K562 (cell line): ENCODE measurements around the gene SLC13A3. TPM values are rescaled to one million over a fixed set of nuclear protein-coding genes. Genes with fewer than 3 reads are reported as not detected.
A peak's percentile ranks its signal among the peaks of the same experiment; 100 is the strongest.

ENCODE experiments used
- BRF1 ChIP-seq: IDR thresholded peaks from 3 replicates; pipeline ENCODE4 v1.6.1; 2011; ENCODE audit warnings: borderline replicate concordance, mild to moderate bottlenecking; ENCODE audit not compliant: insufficient read length; ENCODE audit errors: extremely low read depth
- CHCHD3 ChIP-seq: fragments of 250-450 bp; sonication (Bioruptor Pico); IDR thresholded peaks from 2 replicates; pipeline ENCODE4 v2.1.2; 2022; ENCODE audit warnings: mild to moderate bottlenecking
- CTBP1 ChIP-seq: fragments of 450-650 bp; IDR thresholded peaks from 2 replicates; pipeline ENCODE4 v1.6.1; 2016; ENCODE audit warnings: borderline replicate concordance
- DACH1 ChIP-seq: fragments of 450-650 bp; IDR thresholded peaks from 2 replicates; pipeline ENCODE4 v1.6.1; 2018; ENCODE audit not compliant: partially characterized antibody
- ETV1 ChIP-seq: fragments of 450-650 bp; conservative IDR thresholded peaks from 2 replicates; pipeline ENCODE4 v1.6.1; 2016; ENCODE audit warnings: missing genetic modification characterization, control low read depth, low read depth, missing compliant biosample characterization
- HDAC2 ChIP-seq: fragments of 450-650 bp; IDR thresholded peaks from 2 replicates; pipeline ENCODE4 v1.6.1; 2016; ENCODE audit warnings: mild to moderate bottlenecking
- HDGF ChIP-seq: fragments of 450-650 bp; IDR thresholded peaks from 2 replicates; pipeline ENCODE4 v1.6.1; 2016
- RBM25 ChIP-seq: fragments of 200-400 bp; formaldehyde crosslinking; IDR thresholded peaks from 2 replicates; pipeline ENCODE4 v1.6.1; 2018; ENCODE audit warnings: low read length, low read depth, moderate library complexity; ENCODE audit not compliant: severe bottlenecking
- SMARCB1 ChIP-seq: IDR thresholded peaks from 2 replicates; pipeline ENCODE4 v1.6.1; 2011; ENCODE audit warnings: improper control_type of control experiment, low read depth; ENCODE audit not compliant: insufficient read length
- ZBTB17 ChIP-seq: fragments of 450-650 bp; formaldehyde crosslinking; IDR thresholded peaks from 2 replicates; pipeline ENCODE4 v1.4.0; 2020; ENCODE audit warnings: mild to moderate bottlenecking
- ZNF24 ChIP-seq: fragments of 450-650 bp; IDR thresholded peaks from 2 replicates; pipeline ENCODE4 v1.6.1; 2016
- ZNF253 ChIP-seq: fragments of 250-450 bp; sonication (Bioruptor Pico); conservative IDR thresholded peaks from 2 replicates; pipeline ENCODE4 v1.6.1; 2021; ENCODE audit warnings: mild to moderate bottlenecking
- ZNF77 ChIP-seq: fragments of 250-450 bp; sonication (Bioruptor Pico); IDR thresholded peaks from 2 replicates; pipeline ENCODE4 v1.5.0; 2020
- ZNF780A ChIP-seq: fragments of 250-450 bp; sonication (Bioruptor Pico); IDR thresholded peaks from 2 replicates; pipeline ENCODE4 v1.5.0; 2021; ENCODE audit warnings: mild to moderate bottlenecking
- polyA plus RNA-seq, 8 experiments: library from polyadenylated mRNA; depleted of rRNA in 4 of 8; stranded (reverse) in 5 of 8; unstranded in 3 of 8; fragments of >200 nt; fragmentation: Nextera tagmentation in 2 of 8; fragmentation: Illumina TruSeq in 1 of 8; extraction: Ambion mirVana in 2 of 8; extraction: Trizol in 1 of 8; gene quantifications; 2 replicates each; pipeline versions ENCODE4 v1.2.1 to v1.2.3, GENCODE V29; 2011 to 2014; ENCODE audit warnings: inconsistent platforms in 1 of 8, missing spikeins in 1 of 8
- total RNA-seq, 7 experiments: library from RNA; depleted of rRNA in 6 of 7; stranded (reverse); fragments of >200 nt in 6 of 7; fragmentation: Illumina TruSeq in 2 of 7; extraction: Trizol in 2 of 7; gene quantifications; 2 replicates each; pipeline versions ENCODE4 v1.2.1 to v1.2.3, GENCODE V29; 2011 to 2021; ENCODE audit warnings: low replicate concordance in 1 of 7
- TF ChIP-seq, protein P1 (sequence below), 2 experiments: IDR thresholded peaks; 2 replicates each; pipeline ENCODE4 v1.6.1; 2011; ENCODE audit warnings: borderline replicate concordance in 1 of 2, control low read depth in 1 of 2, low read depth in 1 of 2, low read length in 1 of 2, mild to moderate bottlenecking in 1 of 2, mixed read lengths in 1 of 2, moderate library complexity in 1 of 2; ENCODE audit not compliant: insufficient read depth in 1 of 2, insufficient read length in 1 of 2, poor library complexity in 1 of 2, severe bottlenecking in 1 of 2; ENCODE audit errors: extremely low read depth in 1 of 2
- TF ChIP-seq, protein P2 (sequence below): fragments of 250-450 bp; sonication (Bioruptor Pico); IDR thresholded peaks from 2 replicates; pipeline ENCODE4 v1.5.0; 2021; ENCODE audit warnings: mild to moderate bottlenecking, borderline replicate concordance
- TF ChIP-seq, protein P3 (sequence below): fragments of 250-450 bp; sonication (Bioruptor Pico); IDR thresholded peaks from 2 replicates; pipeline ENCODE4 v1.9.0; 2021; ENCODE audit warnings: mild to moderate bottlenecking
- TF ChIP-seq, protein P4 (sequence below): fragments of 450-650 bp; formaldehyde crosslinking; conservative IDR thresholded peaks from 2 replicates; pipeline ENCODE4 v1.4.0; 2022; ENCODE audit warnings: mild to moderate bottlenecking, missing genetic modification characterization
- TF ChIP-seq, protein P5 (sequence below): fragments of 450-650 bp; IDR thresholded peaks from 2 replicates; pipeline ENCODE4 v1.7.1; 2018; ENCODE audit warnings: mild to moderate bottlenecking, low read depth; ENCODE audit not compliant: partially characterized antibody

The SLC13A3 gene
- total and polyA plus RNA-seq, 9 of the 15 experiments (the other 6 are each of a cell fraction or from before 2014, with no cell fraction given): 5.5 to 16.4 (median 8.5) TPM

DNA sequence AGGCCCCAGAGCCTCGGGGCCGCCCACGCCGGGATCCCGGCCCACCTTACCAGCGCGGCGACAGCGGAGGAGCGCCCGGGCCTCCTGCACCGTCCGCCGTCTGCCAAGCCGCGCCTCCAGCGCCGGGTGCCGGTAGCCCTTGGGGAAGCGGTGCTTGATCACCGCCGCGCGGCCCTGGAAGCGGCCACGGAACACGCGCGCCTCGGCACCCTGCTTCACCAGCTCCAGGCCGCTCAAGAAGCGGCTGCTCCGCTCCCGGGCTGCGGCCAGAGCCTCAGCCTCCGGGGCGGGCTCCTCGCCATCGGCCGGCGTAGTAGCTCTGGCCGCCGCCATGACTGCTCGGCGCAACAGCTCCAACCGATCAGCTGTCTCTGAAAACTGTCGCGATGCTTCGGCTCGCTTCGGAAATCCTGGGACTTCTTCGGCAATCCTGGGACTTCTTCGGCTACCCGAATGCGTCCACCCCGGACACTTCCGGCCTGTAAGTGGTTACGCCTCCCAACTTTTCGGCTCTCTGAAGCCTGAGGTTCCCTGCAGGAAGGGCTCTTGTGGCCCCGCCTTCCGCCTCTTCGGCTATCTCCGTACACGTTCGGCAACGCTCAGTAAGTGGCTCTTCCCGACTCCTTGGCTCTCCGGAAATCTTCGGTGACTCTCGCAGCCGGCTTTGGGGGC is 38.0 kb upstream of the SLC13A3 start, which contains the start of gene TP53RK (continued):
- TF ChIP-seq, protein P1, sequence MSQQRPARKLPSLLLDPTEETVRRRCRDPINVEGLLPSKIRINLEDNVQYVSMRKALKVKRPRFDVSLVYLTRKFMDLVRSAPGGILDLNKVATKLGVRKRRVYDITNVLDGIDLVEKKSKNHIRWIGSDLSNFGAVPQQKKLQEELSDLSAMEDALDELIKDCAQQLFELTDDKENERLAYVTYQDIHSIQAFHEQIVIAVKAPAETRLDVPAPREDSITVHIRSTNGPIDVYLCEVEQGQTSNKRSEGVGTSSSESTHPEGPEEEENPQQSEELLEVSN (IDR thresholded peaks at IDR 0.05; ENCODE audit: borderline replicate concordance in 1 of 2, extremely low read depth in 1 of 2, insufficient read depth in 1 of 2, insufficient read length in 1 of 2, low read depth in 1 of 2, low read length in 1 of 2, poor library complexity in 1 of 2, severe bottlenecking in 1 of 2): peak in 1 of 2 experiments; percentile 43
- TF ChIP-seq ZNF24: 0 out of 2 replicates have a peak, but pooled peaks have one; percentile 14
- no peak for TF ChIP-seq SMARCB1
- TF ChIP-seq CHCHD3 (CRISPR knock-in tag): no peak
- no peak for TF ChIP-seq HDGF
- TF ChIP-seq, protein P2, sequence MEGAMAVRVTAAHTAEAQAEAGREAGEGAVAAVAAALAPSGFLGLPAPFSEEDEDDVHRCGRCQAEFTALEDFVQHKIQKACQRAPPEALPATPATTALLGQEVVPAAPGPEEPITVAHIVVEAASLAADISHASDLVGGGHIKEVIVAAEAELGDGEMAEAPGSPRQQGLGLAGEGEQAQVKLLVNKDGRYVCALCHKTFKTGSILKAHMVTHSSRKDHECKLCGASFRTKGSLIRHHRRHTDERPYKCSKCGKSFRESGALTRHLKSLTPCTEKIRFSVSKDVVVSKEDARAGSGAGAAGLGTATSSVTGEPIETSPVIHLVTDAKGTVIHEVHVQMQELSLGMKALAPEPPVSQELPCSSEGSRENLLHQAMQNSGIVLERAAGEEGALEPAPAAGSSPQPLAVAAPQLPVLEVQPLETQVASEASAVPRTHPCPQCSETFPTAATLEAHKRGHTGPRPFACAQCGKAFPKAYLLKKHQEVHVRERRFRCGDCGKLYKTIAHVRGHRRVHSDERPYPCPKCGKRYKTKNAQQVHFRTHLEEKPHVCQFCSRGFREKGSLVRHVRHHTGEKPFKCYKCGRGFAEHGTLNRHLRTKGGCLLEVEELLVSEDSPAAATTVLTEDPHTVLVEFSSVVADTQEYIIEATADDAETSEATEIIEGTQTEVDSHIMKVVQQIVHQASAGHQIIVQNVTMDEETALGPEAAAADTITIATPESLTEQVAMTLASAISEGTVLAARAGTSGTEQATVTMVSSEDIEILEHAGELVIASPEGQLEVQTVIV (CRISPR knock-in tag): no peak
- peak; percentile 96 for TF ChIP-seq DACH1
- TF ChIP-seq RBM25: peak; percentile 19
- no peak for TF ChIP-seq BRF1
- TF ChIP-seq HDAC2: no peak
- TF ChIP-seq, protein P3, sequence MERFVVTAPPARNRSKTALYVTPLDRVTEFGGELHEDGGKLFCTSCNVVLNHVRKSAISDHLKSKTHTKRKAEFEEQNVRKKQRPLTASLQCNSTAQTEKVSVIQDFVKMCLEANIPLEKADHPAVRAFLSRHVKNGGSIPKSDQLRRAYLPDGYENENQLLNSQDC (CRISPR knock-in tag): 0 out of 2 replicates have a peak, but pooled peaks have one; percentile 28
- peak; percentile 52 for TF ChIP-seq CTBP1
- peak; percentile 90 for TF ChIP-seq ZBTB17 (CRISPR knock-in tag)
- TF ChIP-seq, protein P4, sequence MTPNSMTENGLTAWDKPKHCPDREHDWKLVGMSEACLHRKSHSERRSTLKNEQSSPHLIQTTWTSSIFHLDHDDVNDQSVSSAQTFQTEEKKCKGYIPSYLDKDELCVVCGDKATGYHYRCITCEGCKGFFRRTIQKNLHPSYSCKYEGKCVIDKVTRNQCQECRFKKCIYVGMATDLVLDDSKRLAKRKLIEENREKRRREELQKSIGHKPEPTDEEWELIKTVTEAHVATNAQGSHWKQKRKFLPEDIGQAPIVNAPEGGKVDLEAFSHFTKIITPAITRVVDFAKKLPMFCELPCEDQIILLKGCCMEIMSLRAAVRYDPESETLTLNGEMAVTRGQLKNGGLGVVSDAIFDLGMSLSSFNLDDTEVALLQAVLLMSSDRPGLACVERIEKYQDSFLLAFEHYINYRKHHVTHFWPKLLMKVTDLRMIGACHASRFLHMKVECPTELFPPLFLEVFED (CRISPR knock-in tag): no peak
- peak; percentile 62 for TF ChIP-seq ETV1 (tag)
- TF ChIP-seq ZNF780A (CRISPR knock-in tag): no peak
- TF ChIP-seq, protein P5, sequence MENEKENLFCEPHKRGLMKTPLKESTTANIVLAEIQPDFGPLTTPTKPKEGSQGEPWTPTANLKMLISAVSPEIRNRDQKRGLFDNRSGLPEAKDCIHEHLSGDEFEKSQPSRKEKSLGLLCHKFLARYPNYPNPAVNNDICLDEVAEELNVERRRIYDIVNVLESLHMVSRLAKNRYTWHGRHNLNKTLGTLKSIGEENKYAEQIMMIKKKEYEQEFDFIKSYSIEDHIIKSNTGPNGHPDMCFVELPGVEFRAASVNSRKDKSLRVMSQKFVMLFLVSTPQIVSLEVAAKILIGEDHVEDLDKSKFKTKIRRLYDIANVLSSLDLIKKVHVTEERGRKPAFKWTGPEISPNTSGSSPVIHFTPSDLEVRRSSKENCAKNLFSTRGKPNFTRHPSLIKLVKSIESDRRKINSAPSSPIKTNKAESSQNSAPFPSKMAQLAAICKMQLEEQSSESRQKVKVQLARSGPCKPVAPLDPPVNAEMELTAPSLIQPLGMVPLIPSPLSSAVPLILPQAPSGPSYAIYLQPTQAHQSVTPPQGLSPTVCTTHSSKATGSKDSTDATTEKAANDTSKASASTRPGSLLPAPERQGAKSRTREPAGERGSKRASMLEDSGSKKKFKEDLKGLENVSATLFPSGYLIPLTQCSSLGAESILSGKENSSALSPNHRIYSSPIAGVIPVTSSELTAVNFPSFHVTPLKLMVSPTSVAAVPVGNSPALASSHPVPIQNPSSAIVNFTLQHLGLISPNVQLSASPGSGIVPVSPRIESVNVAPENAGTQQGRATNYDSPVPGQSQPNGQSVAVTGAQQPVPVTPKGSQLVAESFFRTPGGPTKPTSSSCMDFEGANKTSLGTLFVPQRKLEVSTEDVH: no peak
- no peak for TF ChIP-seq ZNF253 (CRISPR knock-in tag)
- TF ChIP-seq ZNF77 (CRISPR knock-in tag): no peak
